ENCODE data around the gene CREBBP.

Gene CREBBP

DNA sequence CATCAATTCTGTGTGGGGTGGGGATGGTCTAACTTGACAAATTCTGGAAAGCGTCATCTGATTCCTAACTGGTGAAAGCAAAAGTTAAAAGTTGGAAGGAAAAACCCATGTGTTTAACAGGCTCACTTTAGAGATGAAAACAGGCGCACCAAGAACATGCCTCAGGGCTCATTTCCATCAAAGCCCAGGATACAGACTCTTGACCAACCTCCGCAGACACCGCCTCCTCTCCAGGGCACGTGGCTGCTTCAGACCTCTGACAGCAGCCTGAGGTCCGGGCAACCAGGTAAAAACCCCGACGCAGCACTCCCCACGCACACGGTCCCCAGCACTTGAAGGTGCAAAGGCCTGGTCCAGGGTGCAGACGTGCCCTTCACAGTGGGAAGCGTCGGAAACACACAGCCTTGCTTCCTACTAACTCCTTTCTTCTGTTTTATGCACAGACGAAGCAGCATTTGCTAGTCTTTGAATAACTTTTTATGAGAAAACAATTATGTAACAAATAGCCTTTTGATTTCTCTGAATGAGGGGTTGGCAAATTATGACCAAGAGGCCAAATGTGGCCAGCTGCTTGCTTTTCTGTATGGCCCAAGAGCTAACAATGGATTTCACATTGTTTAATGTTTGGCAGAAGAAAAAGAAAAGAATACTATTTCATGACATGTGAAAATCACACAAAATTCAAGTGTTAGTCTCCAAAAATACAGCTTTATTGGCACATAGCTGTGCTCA, 119.0 kb downstream of the CREBBP start:
- no peak for DNase-seq
- in situ Hi-C loops (cut with HindIII; ENCODE audit: low pct_ligation_motif_present, low sequenced_read_pairs), result no loop called here
- peaks cover 12% of the 10 kb centered on the region for H3K36me3 ChIP-seq (replicated peaks)
- H3K27ac ChIP-seq, result no peak overlapping the region
- H3K27me3 ChIP-seq (replicated peaks), result no peaks in the 10 kb centered on the region
- no peak overlapping the region for H3K4me3 ChIP-seq (ENCODE audit: low read depth, low read length)
- TF ChIP-seq, protein P1, sequence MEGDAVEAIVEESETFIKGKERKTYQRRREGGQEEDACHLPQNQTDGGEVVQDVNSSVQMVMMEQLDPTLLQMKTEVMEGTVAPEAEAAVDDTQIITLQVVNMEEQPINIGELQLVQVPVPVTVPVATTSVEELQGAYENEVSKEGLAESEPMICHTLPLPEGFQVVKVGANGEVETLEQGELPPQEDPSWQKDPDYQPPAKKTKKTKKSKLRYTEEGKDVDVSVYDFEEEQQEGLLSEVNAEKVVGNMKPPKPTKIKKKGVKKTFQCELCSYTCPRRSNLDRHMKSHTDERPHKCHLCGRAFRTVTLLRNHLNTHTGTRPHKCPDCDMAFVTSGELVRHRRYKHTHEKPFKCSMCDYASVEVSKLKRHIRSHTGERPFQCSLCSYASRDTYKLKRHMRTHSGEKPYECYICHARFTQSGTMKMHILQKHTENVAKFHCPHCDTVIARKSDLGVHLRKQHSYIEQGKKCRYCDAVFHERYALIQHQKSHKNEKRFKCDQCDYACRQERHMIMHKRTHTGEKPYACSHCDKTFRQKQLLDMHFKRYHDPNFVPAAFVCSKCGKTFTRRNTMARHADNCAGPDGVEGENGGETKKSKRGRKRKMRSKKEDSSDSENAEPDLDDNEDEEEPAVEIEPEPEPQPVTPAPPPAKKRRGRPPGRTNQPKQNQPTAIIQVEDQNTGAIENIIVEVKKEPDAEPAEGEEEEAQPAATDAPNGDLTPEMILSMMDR (IDR thresholded peaks at IDR 0.05; ENCODE audit: low read depth, low read length, missing control alignments), result no peak

DNA sequence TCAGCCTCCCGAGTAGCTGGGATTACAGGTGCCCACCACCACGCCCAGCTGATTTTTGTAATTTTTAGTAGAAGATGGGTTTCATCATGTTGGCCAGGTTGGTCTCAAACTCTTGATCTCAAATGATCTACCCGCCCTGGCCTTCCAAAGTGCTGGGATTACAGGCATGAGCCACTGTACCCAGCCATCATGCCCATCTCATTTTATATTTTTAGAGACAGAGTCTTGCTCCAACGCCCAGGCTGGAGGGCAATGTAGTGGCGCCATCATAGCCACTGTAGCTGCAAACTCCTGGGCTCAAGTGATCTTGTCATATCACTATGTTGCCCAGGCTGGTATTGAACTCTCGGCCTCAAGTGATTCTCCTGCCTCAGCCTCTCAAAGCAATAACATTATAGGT, 120.0 kb downstream of the CREBBP start:
- in situ Hi-C loops (cut with HindIII; ENCODE audit: low pct_ligation_motif_present, low sequenced_read_pairs), result no loop called here
- Histone ChIP-seq H3K36me3 (replicated peaks) (peaks cover 13% of the 10 kb centered on the region), H3K4me3 (ENCODE audit: low read depth, low read length) (no peak overlapping the region), H3K27ac (no peak overlapping the region), H3K27me3 (replicated peaks) (no peaks in the 10 kb centered on the region)
- TF ChIP-seq, protein P1 (IDR thresholded peaks at IDR 0.05; ENCODE audit: low read depth, low read length, missing control alignments), result no peak
- DNase-seq, result no peak

DNA sequence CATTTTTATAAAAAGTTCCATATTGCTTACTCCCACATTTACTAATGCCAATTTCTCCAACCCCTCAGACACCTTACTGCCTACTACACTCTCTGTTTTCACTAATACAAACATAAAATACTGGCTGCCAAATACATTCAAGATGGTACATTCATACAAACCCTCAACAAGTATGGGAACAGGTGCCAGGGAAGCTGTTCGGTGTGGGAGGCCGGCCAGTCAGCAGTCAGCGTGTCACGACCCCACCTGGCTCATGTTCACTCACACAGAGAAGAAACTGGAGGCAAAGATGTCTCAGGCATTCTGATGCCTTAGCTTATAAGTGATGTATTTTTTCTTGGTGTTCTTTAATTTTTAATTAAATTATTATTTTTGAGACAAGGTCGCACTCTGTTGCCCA, 120.8 kb downstream of the CREBBP start:
- peaks cover 13% of the 10 kb centered on the region for H3K36me3 ChIP-seq (replicated peaks)
- no peaks in the 10 kb centered on the region for H3K27me3 ChIP-seq (replicated peaks)
- DNase-seq, result no peak
- TF ChIP-seq, protein P1 (IDR thresholded peaks at IDR 0.05; ENCODE audit: low read depth, low read length, missing control alignments), result no peak
- in situ Hi-C loops (cut with HindIII; ENCODE audit: low pct_ligation_motif_present, low sequenced_read_pairs), result no loop called here
- no peak overlapping the region for H3K4me3 ChIP-seq (ENCODE audit: low read depth, low read length)
- no peak overlapping the region for H3K27ac ChIP-seq

DNA sequence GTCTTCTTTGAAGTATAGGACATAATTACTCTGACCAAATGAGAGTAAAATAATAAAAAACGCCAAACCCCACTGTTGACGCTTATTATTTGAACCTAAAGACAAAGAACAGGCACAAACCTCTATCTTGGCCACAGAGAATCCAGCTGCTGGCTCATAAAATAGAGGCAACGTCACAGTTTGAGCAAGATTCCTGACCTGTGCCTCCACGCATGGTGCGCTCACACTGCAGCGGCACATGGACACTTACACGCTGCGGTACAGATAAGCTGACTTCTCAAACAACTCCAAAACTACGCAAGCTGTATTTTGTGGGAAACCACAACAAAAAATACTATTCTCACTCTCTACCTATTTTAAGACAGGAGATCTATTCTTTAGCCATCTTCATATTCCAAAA, 124.4 kb downstream of the CREBBP start:
- in situ Hi-C loops (cut with HindIII; ENCODE audit: low pct_ligation_motif_present, low sequenced_read_pairs), result no loop called here
- H3K36me3 ChIP-seq (replicated peaks), result peaks cover 10% of the 10 kb centered on the region

DNA sequence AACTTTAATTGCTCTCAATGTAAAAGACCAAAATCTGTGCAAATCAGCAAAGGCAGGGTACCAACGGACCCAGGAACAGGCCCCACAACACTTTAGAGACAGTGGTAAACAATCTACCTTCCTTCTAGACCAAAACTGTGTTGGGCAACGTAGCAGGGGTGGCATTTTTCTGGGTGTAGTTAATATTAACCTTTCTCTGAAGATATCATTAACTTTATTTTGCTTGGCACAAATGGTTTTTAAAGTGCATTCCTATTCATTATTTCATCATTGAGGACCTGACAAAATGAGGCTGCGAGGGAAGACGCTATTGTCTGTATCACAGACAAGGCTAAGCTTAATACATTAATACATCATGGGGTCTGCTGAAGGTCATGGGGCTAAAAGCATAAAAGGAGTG, 125.3 kb downstream of the CREBBP start:
- no peak for DNase-seq
- TF ChIP-seq, protein P1 (IDR thresholded peaks at IDR 0.05; ENCODE audit: low read depth, low read length, missing control alignments), result no peak
- H3K27me3 ChIP-seq (replicated peaks), result no peaks in the 10 kb centered on the region
- H3K36me3 ChIP-seq (replicated peaks), result peaks cover 14% of the 10 kb centered on the region
- no peak overlapping the region for H3K27ac ChIP-seq
- H3K4me3 ChIP-seq (ENCODE audit: low read depth, low read length), result no peak overlapping the region
- in situ Hi-C loops (cut with HindIII; ENCODE audit: low pct_ligation_motif_present, low sequenced_read_pairs), result no loop called here

More for the DNA sequence above, 124.4 kb downstream of the CREBBP start:
- no peak overlapping the region for H3K4me3 ChIP-seq (ENCODE audit: low read depth, low read length)
- no peaks in the 10 kb centered on the region for H3K27me3 ChIP-seq (replicated peaks)
- DNase-seq, result no peak
- TF ChIP-seq, protein P1 (IDR thresholded peaks at IDR 0.05; ENCODE audit: low read depth, low read length, missing control alignments), result no peak
- no peak overlapping the region for H3K27ac ChIP-seq

DNA sequence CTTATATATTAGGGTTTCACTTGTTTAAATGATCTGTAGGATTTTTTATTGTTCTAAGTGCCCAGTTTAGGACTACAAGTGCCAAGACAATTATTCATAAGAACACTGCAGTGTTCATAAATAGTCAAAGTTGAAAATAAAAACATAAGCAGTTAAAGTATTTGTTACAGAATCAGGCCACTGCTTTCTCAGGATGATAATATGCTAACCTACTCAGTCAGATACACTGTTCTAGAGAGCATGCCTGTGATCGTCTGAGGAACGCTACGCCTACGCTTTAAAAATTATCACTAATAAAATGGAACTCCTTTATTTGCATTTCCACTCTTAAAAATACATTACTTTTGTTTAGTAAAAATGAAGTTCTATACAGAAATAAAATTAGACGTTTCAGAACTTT, 125.7 kb downstream of the CREBBP start:
- Histone ChIP-seq H3K27ac (no peak overlapping the region), H3K36me3 (replicated peaks) (peaks cover 14% of the 10 kb centered on the region), H3K27me3 (replicated peaks) (no peaks in the 10 kb centered on the region), H3K4me3 (ENCODE audit: low read depth, low read length) (no peak overlapping the region)
- TF ChIP-seq, protein P1 (IDR thresholded peaks at IDR 0.05; ENCODE audit: low read depth, low read length, missing control alignments), result no peak
- in situ Hi-C loops (cut with HindIII; ENCODE audit: low pct_ligation_motif_present, low sequenced_read_pairs), result no loop called here
- no peak for DNase-seq
